GM19397 (cell line): ENCODE results near the gene PTPRD.

ENCODE experiments used
- ATAC-seq: cut with Tn5 transposase; IDR thresholded peaks from one replicate; pipeline ENCODE4 v1.9.1; 2021; ENCODE audit warnings: mild to moderate bottlenecking, moderate library complexity; ENCODE audit not compliant: unreplicated experiment

The PTPRD gene

GRCh38 chr9:8643464-8643863, 1969.3 kb downstream of the PTPRD start:
- no peak for ATAC-seq

GRCh38 chr9:8640761-8641160, 1972.0 kb downstream of the PTPRD start:
- ATAC-seq = no peak

- ATAC-seq = no peak
Measured at GRCh38 chr9:8637626-8638025, 1975.2 kb downstream of the PTPRD start.

GRCh38 chr9:8633784-8634183, 1979.0 kb downstream of the PTPRD start:
- ATAC-seq = no peak

- ATAC-seq = no peak
Measured at GRCh38 chr9:8632493-8632892, 1980.3 kb downstream of the PTPRD start.

- ATAC-seq = no peak
Measured at GRCh38 chr9:8628791-8629190, 1984.0 kb downstream of the PTPRD start.

GRCh38 chr9:8627976-8628679, 1984.7 kb downstream of the PTPRD start:
- no peak for ATAC-seq

- ATAC-seq = no peak
Measured at GRCh38 chr9:8622871-8623270, 1989.9 kb downstream of the PTPRD start.

- no peak for ATAC-seq
Measured at GRCh38 chr9:8622222-8622802, 1990.5 kb downstream of the PTPRD start.

- ATAC-seq = no peak
Measured at GRCh38 chr9:8621416-8621815, 1991.4 kb downstream of the PTPRD start.

- no peak for ATAC-seq
Measured at GRCh38 chr9:8616414-8616813, 1996.4 kb downstream of the PTPRD start.

GRCh38 chr9:8614926-8615440, 1997.8 kb downstream of the PTPRD start:
- no peak for ATAC-seq

GRCh38 chr9:8613346-8613825, 1999.4 kb downstream of the PTPRD start:
- no peak for ATAC-seq

- ATAC-seq = no peak
Measured at GRCh38 chr9:8611153-8611552, 2001.6 kb downstream of the PTPRD start.

GRCh38 chr9:8610256-8610655, 2002.5 kb downstream of the PTPRD start:
- ATAC-seq = no peak

GRCh38 chr9:8605096-8605495, 2007.7 kb downstream of the PTPRD start:
- no peak for ATAC-seq

- no peak for ATAC-seq
Measured at GRCh38 chr9:8604201-8604600, 2008.6 kb downstream of the PTPRD start.

- no peak for ATAC-seq
Measured at GRCh38 chr9:8600914-8601680, 2011.7 kb downstream of the PTPRD start.

GRCh38 chr9:8599937-8600336, 2012.9 kb downstream of the PTPRD start:
- no peak for ATAC-seq

GRCh38 chr9:8589476-8589875, 2023.3 kb downstream of the PTPRD start:
- ATAC-seq = no peak

GRCh38 chr9:8585036-8585435, 2027.8 kb downstream of the PTPRD start:
- no peak for ATAC-seq

GRCh38 chr9:8579661-8580060, 2033.1 kb downstream of the PTPRD start:
- no peak for ATAC-seq
